Tibial nerve (tissue), 4 donors: ENCODE results near the gene USF1. TPM values are rescaled to one million over a fixed set of nuclear protein-coding genes. Genes with fewer than 3 reads are reported as not detected.

ENCODE experiments used
- DNase-seq, 2 donors: peaks; one replicate each; pipeline ENCODE4 v3.0.0-alpha.2; 2019; ENCODE audit warnings: low spot score in 2 of 2
- H3K27ac ChIP-seq, 4 donors: fragments of 200-600 bp; sonication (generic) in 3 of 4; one replicate each; pipeline ENCODE4 v1.5.1; 2017 to 2019; ENCODE audit warnings: mild to moderate bottlenecking in 1 of 4
- H3K27me3 ChIP-seq, 2 donors: fragments of 200-600 bp; sonication (generic) in 1 of 2; one replicate each; pipeline versions ENCODE4 v1.5.1 to v1.6.0; 2017 to 2019
- H3K36me3 ChIP-seq, 3 donors: fragments of 200-600 bp; sonication (generic); one replicate each; pipeline ENCODE4 v1.5.1; 2018 to 2019
- H3K4me1 ChIP-seq, 4 donors: fragments of 200-600 bp; sonication (generic) in 3 of 4; one replicate each; pipeline ENCODE4 v1.5.1; 2017 to 2019
- H3K4me3 ChIP-seq, 4 donors: fragments of 200-600 bp; sonication (generic) in 3 of 4; one replicate each; pipeline ENCODE4 v1.5.1; 2017 to 2019; ENCODE audit warnings: mild to moderate bottlenecking in 1 of 4, moderate library complexity in 1 of 4
- H3K9me3 ChIP-seq, 4 donors: fragments of 200-600 bp; sonication (generic) in 3 of 4; one replicate each; pipeline ENCODE4 v1.5.1; 2017 to 2019
- EP300 ChIP-seq, 2 donors: sonication (generic); formaldehyde crosslinking; IDR thresholded peaks; one replicate each; pipeline ENCODE4 v1.6.1; 2017; ENCODE audit warnings: antibody characterized with exemption in 2 of 2, mild to moderate bottlenecking in 1 of 2
- POLR2A ChIP-seq, 2 donors: fragments of 450-650 bp; IDR thresholded peaks; one replicate each; pipeline ENCODE4 v1.6.1; 2017; ENCODE audit warnings: antibody characterized with exemption in 2 of 2, mild to moderate bottlenecking in 2 of 2, moderate library complexity in 2 of 2
- WGBS, 2 donors: methylation state at CpG; one replicate each; pipeline ENCODE4 v1.1.5; 2018; 5-methylcytosine and 5-hydroxymethylcytosine counted together
- total RNA-seq, 4 donors: library from RNA; depleted of rRNA; stranded (reverse); fragments of >200 nt; gene quantifications; one replicate each; pipeline ENCODE4 v1.1.0, GENCODE V29; 2016
- TF ChIP-seq, protein P1 (sequence below), 5 experiments: fragments of 200-600 bp in 3 of 5; fragments of 450-650 bp in 2 of 5; sonication (generic) in 3 of 5; IDR thresholded peaks; one replicate each; pipeline ENCODE4 v1.5.1; 2016 to 2019; ENCODE audit warnings: antibody characterized with exemption in 5 of 5, mild to moderate bottlenecking in 3 of 5, moderate library complexity in 2 of 5

The USF1 gene
- total RNA-seq, 4 donors from 2014 or later: 59.4 to 66.1 (median 62.9) TPM

DNA sequence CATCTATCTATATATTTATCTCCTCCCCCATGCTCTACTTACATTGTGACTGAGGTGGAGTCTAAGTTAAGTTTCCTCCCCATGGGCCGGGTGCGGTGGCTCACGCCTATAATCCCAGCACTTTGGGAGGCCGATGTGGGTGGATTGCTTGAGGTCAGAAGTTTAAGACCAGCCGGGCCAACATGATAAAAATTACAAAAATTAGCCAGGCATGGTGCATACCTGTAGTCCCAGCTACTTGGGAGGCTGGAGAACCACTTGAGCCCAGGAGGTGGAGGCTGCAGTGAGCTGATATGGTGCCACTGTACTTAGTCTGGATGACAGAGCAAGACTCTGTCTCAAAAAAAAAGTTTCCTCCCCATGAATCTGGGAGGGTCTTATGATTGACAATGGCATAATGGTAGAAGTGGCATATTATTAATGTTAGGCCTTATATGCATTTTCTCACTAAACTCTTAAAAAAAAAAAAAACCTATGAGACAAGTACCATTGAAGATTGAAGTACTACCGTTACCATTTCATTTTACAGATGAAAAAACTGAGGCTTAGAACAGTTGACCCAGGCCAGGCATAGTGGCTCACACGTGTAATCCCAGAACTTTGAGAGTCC lies 36.1 kb downstream of the USF1 start:
- DNase-seq: no peak
- Histone ChIP-seq H3K27ac (no peak overlapping the region), H3K4me1 (peaks cover 0 to 12% (median 0%) of the 10 kb centered on the region in 4 donors), H3K9me3 (no peaks in the 10 kb centered on the region), H3K27me3 (no peaks in the 10 kb centered on the region), H3K4me3 (no peak overlapping the region), H3K36me3 (no peaks in the 10 kb centered on the region)
- TF ChIP-seq POLR2A (IDR thresholded peaks at IDR 0.05): no peak
- TF ChIP-seq EP300 (IDR thresholded peaks at IDR 0.05): no peak
- TF ChIP-seq, protein P1, sequence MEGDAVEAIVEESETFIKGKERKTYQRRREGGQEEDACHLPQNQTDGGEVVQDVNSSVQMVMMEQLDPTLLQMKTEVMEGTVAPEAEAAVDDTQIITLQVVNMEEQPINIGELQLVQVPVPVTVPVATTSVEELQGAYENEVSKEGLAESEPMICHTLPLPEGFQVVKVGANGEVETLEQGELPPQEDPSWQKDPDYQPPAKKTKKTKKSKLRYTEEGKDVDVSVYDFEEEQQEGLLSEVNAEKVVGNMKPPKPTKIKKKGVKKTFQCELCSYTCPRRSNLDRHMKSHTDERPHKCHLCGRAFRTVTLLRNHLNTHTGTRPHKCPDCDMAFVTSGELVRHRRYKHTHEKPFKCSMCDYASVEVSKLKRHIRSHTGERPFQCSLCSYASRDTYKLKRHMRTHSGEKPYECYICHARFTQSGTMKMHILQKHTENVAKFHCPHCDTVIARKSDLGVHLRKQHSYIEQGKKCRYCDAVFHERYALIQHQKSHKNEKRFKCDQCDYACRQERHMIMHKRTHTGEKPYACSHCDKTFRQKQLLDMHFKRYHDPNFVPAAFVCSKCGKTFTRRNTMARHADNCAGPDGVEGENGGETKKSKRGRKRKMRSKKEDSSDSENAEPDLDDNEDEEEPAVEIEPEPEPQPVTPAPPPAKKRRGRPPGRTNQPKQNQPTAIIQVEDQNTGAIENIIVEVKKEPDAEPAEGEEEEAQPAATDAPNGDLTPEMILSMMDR (IDR thresholded peaks at IDR 0.05): no peak
- 85 to 87% methylated on average over 7 of the region's 7 CpGs for WGBS, 2 donors

DNA sequence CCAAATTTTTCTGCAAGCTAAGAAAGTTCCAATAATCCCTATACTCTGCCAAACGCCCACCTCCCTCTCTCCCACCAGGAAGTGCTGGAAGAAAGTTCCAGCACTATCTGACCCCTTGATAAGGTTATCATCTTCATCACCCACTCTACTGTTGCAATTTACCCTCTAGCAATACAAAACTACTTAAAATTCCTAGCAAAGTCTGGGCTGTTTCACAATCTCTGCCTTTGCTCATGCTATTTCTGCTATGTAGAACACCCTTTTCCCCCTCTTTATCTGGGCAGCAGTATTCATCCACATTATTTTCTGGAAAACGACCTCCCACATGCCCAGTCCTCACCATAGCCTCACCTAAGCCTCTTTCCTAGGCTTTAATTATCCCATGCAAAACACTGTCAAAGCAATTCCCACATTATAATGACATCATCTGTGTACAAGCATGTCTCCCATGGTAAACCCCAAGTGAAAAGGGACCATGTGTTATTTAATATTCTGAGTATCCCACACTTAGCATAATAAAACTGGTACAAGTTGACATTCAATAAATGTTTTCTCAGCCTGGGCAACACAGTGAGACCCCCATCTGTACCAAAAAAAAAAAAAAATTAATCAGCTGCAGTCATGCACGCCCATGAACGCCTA lies 36.8 kb downstream of the USF1 start:
- Histone ChIP-seq H3K27ac (no peak overlapping the region), H3K9me3 (no peaks in the 10 kb centered on the region), H3K27me3 (no peaks in the 10 kb centered on the region), H3K4me3 (no peak overlapping the region), H3K36me3 (no peaks in the 10 kb centered on the region), H3K4me1 (peaks cover 0 to 12% (median 0%) of the 10 kb centered on the region in 4 donors)
- 64% methylated on average over 4 of the region's 4 CpGs for WGBS, 2 donors
- TF ChIP-seq EP300 (IDR thresholded peaks at IDR 0.05) (no peak), POLR2A (IDR thresholded peaks at IDR 0.05) (no peak)
- TF ChIP-seq, protein P1 (IDR thresholded peaks at IDR 0.05): no peak
- no peak for DNase-seq

DNA sequence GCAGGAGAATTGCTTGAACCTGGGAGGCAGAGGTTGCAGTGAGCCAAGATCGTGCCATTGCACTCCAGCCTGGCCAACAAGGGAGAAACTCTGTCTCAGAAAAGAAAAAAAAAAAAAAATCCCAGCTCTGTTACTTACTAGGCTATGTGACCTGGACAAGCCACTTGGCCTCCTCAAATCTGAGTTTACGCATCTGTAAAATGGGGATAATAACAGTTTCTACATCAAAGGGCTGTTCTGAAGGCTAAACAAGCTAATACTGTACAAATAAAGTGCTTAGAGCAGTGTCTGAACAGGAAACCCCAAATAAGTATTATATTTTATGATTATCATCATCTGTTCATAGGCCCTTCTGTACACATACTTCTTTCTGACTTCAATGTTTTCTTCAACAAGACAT lies 38.4 kb downstream of the USF1 start:
- Histone ChIP-seq H3K27me3 (no peaks in the 10 kb centered on the region), H3K4me3 (no peak overlapping the region), H3K27ac (no peak overlapping the region), H3K4me1 (no peaks in the 10 kb centered on the region), H3K9me3 (no peaks in the 10 kb centered on the region), H3K36me3 (no peaks in the 10 kb centered on the region)
- WGBS, 2 donors: 91 to 92% methylated on average over 2 of the region's 2 CpGs
- TF ChIP-seq POLR2A (IDR thresholded peaks at IDR 0.05) (no peak), EP300 (IDR thresholded peaks at IDR 0.05) (no peak)
- TF ChIP-seq, protein P1 (IDR thresholded peaks at IDR 0.05): no peak
- no peak for DNase-seq

DNA sequence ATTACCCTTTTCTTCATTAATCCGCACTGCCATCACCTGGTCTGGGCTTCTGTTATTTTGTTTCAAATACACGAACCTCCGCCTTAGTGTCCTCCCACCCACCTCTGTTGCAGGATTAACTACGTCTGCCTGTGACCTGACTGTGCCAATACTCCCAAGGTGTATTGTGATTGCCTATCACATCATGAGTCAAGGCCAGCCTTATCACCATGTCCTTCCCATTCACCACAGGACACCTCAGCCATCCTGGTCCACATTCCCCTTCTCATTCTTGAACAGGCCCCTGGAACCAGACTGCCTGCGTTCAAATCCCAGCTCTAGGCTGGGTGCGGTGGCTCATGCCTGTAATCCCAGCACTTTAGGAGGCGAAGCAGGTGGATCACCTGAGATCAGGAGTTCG lies 39.2 kb downstream of the USF1 start:
- TF ChIP-seq EP300 (IDR thresholded peaks at IDR 0.05) (no peak), POLR2A (IDR thresholded peaks at IDR 0.05) (no peak)
- TF ChIP-seq, protein P1 (IDR thresholded peaks at IDR 0.05): no peak

DNA sequence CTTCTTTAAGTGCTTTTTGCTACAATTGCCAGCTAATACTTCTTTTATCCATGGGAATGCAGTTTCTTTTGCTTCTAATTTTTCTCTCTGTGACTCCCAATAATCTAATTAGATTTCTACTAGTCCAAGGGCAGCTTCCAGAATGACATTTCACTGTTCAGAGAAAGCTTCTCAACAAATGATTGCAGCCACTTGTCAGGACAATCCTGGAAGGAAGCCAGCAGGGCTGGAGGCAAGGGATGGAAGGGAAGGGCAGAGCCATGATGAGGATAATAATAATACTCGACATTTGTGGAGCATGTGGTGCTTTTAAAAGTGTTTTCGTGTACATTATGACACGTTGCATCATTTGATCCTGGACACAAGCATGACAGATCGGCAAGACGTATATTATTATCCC lies 44.3 kb downstream of the USF1 start:
- no peak overlapping the region for H3K4me3 ChIP-seq
- H3K27ac ChIP-seq: no peak overlapping the region
- peaks cover 0 to 27% (median 5%) of the 10 kb centered on the region in 3 donors for H3K36me3 ChIP-seq
- peaks cover 0 to 3% (median 0%) of the 10 kb centered on the region in 4 donors for H3K4me1 ChIP-seq
- WGBS, 2 donors: 60 to 76% methylated on average over 5 of the region's 5 CpGs
- TF ChIP-seq, protein P1 (IDR thresholded peaks at IDR 0.05): no peak
- TF ChIP-seq POLR2A (IDR thresholded peaks at IDR 0.05): no peak
- TF ChIP-seq EP300 (IDR thresholded peaks at IDR 0.05): no peak
- no peak for DNase-seq
- H3K9me3 ChIP-seq: no peaks in the 10 kb centered on the region
- H3K27me3 ChIP-seq: no peaks in the 10 kb centered on the region

More for the DNA sequence above, 39.2 kb downstream of the USF1 start:
- Histone ChIP-seq H3K4me3 (no peak overlapping the region), H3K27ac (no peak overlapping the region), H3K9me3 (no peaks in the 10 kb centered on the region), H3K36me3 (no peaks in the 10 kb centered on the region), H3K27me3 (no peaks in the 10 kb centered on the region), H3K4me1 (no peaks in the 10 kb centered on the region)
- 94 to 95% methylated on average over 8 of the region's 8 CpGs for WGBS, 2 donors
- no peak for DNase-seq
